Activated CD8-positive, alpha-beta memory T cell treated with anti-CD3 and anti-CD28 coated beads, Interleukin-2, amount 50 U/mL, for 1 hour (primary cell): ENCODE measurements around the gene CREB1.

Source experiments
- DNase-seq: peaks from one replicate; pipeline ENCODE4 v3.0.0-alpha.2; 2020; ENCODE audit errors: extremely low read depth

Gene CREB1

GRCh38 chr2:207504513-207505170, 25.1 kb upstream of the CREB1 start:
- no peak for DNase-seq

GRCh38 chr2:207505171-207505570, 24.6 kb upstream of the CREB1 start:
- DNase-seq: no peak

- no peak for DNase-seq
Observed at GRCh38 chr2:207505728-207506127, 24.0 kb upstream of the CREB1 start.

- no peak for DNase-seq
Observed at GRCh38 chr2:207506426-207506825, 23.3 kb upstream of the CREB1 start.

GRCh38 chr2:207510148-207510547, 19.6 kb upstream of the CREB1 start:
- no peak for DNase-seq

- no peak for DNase-seq
Observed at GRCh38 chr2:207511851-207512250, 17.9 kb upstream of the CREB1 start.

- DNase-seq: no peak
Observed at GRCh38 chr2:207512356-207512755, 17.4 kb upstream of the CREB1 start.

- DNase-seq: no peak
Observed at GRCh38 chr2:207513551-207514257, 16.1 kb upstream of the CREB1 start.

GRCh38 chr2:207514451-207514850, 15.3 kb upstream of the CREB1 start:
- DNase-seq: no peak

- no peak for DNase-seq
Observed at GRCh38 chr2:207515671-207516070, 14.1 kb upstream of the CREB1 start.

GRCh38 chr2:207516206-207516605, 13.6 kb upstream of the CREB1 start:
- DNase-seq: no peak

GRCh38 chr2:207523005-207523404, 6.8 kb upstream of the CREB1 start:
- DNase-seq: no peak

- no peak for DNase-seq
Observed at GRCh38 chr2:207525296-207525695, 4.5 kb upstream of the CREB1 start.

- peak; percentile 56 for DNase-seq
Observed at GRCh38 chr2:207528980-207529329, 807 bp upstream of the CREB1 start.

- DNase-seq: no peak
Observed at GRCh38 chr2:207530160-207531031, 634 bp downstream of the CREB1 start.

- no peak for DNase-seq
Observed at GRCh38 chr2:207531032-207531952, 1.5 kb downstream of the CREB1 start.

GRCh38 chr2:207532676-207533075, 2.9 kb downstream of the CREB1 start:
- no peak for DNase-seq

GRCh38 chr2:207533461-207534008, 3.8 kb downstream of the CREB1 start:
- no peak for DNase-seq

GRCh38 chr2:207534417-207534816, 4.7 kb downstream of the CREB1 start:
- DNase-seq: no peak

- no peak for DNase-seq
Observed at GRCh38 chr2:207539470-207539869, 9.7 kb downstream of the CREB1 start.

- DNase-seq: no peak
Observed at GRCh38 chr2:207540431-207540830, 10.7 kb downstream of the CREB1 start.
